Fibroblast of pulmonary artery (primary cell): ENCODE results near the gene DDX23.
A peak's percentile ranks its signal among the peaks of the same experiment; 100 is the strongest.

Experiments
- DNase-seq: peaks from one replicate; pipeline ENCODE4 v3.0.0-alpha.2; 2010; ENCODE audit warnings: low read depth
- H3K4me3 ChIP-seq: replicated peaks from 2 replicates; pipeline ENCODE4 v1.5.1; 2011; ENCODE audit warnings: low read depth, mild to moderate bottlenecking, control low read depth, low read length, moderate library complexity
- CTCF ChIP-seq: IDR thresholded peaks from 2 replicates; pipeline ENCODE4 v1.5.1; 2011; ENCODE audit warnings: mild to moderate bottlenecking, control low read depth, low read length, inconsistent platforms; ENCODE audit errors: missing control alignments

DDX23 gene

DNA sequence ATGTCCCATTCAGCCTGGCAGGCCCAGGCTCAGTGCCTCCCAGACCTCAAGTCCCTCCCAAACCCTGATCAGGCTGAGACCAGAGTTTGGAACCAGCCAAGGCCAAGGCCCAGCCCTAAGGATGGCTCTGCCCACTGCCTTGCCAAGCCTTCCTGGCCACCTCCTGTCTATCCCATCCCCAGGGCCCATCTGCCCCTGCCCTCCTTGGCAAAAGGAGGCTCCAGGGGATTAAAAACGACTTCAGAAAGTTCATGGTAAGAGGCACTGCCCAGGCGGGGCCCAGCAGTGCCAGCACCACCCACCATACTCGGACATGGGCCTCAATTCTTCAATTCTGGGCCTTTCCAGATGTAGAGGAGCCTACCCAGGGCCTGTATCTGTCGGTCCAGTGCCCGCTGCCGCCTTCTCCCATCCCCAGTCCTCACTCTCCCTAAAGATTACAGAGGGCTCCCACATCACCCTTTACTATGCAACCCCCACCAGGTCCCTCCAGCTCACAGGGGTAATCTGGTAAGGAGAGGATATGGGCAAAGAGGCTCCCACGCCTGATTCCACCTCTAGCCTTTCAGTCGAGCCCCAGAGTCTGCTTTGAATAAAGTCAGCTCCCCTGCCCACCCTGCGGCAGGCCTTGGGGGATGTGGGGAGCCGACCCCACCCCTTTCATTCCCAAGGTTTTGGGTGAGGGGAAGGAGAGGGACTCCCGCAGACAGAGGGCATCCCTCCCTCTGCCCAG, 64.0 kb downstream of the DDX23 start:
- no peak for DNase-seq
- TF ChIP-seq CTCF = no peak
- H3K4me3 ChIP-seq = peak overlapping the region; percentile 76

DNA sequence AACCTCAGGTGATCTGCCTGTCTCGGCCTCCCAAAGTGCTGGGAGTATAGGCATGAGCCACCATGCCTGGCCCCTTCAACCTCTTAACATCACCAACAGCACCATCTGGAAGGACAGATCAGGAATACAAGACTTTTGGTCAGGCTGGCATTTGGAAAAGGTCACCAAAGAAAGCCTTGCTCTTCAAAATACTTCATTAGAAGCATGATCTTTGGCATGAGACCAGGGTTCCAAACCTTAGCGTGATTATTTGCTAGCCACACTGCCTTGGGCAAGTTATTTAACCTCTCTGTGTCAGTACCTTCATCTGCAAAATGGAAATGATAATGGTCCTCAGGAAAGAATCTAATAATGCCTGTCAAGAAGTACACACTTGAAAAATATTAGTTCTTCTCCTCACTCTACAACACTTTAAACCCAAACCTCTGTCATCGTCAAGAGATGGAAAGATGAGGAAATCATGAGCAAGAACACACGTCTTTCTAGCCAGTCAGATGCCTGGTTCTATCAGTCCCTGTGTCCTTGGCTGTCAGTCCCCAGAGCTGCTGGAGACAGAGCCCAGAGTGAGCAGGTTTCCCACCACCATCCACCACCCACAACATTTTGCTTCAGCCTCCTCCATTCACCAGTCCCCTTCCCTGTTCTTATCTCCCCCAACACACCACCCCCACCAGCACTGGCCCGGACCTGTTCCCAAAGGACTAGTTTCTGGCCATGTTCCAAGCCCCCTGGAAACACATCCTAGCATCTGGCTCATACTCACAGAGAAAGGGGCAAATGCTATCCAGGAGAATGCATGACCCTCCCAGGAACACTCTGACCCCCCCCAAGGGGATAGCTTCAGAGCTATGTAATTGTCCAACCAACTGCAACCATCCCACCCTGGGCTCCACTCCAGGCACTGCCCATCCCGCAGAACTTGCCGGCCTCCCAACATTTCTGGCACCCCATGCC, 65.1 kb downstream of the DDX23 start:
- peak; percentile 46 for DNase-seq
- peak overlapping the region; percentile 76 for H3K4me3 ChIP-seq
- TF ChIP-seq CTCF = no peak

GRCh38 chr12:48783432-48783831, 68.5 kb downstream of the DDX23 start:
- DNase-seq = no peak
- TF ChIP-seq CTCF = no peak

GRCh38 chr12:48782457-48783395, 69.2 kb downstream of the DDX23 start:
- H3K4me3 ChIP-seq = no peak overlapping the region
- TF ChIP-seq CTCF = no peak
- DNase-seq = no peak

More at GRCh38 chr12:48783432-48783831, 68.5 kb downstream of the DDX23 start:
- H3K4me3 ChIP-seq = no peak overlapping the region

DNA sequence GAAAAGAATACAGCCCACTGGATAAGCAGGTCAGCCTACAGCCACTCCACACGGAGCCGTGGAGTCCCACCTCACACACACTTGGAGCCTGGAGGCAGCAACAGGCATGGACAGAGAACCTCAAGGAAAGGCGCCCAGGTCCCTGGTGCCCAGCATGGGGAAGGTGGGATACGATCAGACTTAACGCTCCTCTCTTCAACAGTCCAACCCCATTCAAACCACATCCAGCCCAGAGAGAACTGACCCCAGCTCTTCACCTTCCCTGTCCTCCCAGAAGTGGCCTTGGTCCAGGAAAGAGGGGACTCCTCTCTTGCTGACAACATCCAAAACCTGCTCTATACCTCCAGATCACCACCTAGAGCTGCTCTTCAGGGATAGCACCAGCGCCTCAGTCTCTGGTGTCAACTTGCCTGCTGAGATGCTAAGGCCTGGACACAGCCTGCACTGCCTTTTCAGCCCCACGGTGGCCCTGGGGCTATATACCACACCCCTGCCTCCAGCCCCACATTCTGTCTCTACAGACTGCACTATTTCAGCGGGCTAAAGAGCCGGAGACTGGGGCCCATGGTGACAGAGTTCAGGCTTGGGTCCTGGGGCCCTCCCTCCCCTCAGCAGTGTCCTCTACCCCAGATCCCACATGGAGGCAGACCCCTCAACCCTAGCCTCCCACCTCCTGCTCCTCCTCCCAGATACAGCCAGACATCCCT, 70.1 kb downstream of the DDX23 start:
- DNase-seq = no peak
- no peak overlapping the region for H3K4me3 ChIP-seq
- TF ChIP-seq CTCF = no peak
